NB4 (cell line): ENCODE results near the gene SEMA5A.

Experiments used
- DNase-seq: peaks from one replicate; pipeline ENCODE4 v3.0.0; 2010; ENCODE audit warnings: low read depth
- H3K4me3 ChIP-seq: one replicate; pipeline ENCODE4 v1.5.1; 2011; ENCODE audit warnings: mild to moderate bottlenecking, low read depth, low read length, moderate library complexity
- MYC ChIP-seq: IDR thresholded peaks from 2 replicates; pipeline ENCODE4 v1.6.1; 2011; ENCODE audit warnings: low read depth, low read length
- POLR2A ChIP-seq: IDR thresholded peaks from 2 replicates; pipeline ENCODE4 v1.6.1; 2011; ENCODE audit warnings: mild to moderate bottlenecking; ENCODE audit not compliant: insufficient read length; ENCODE audit errors: extremely low read depth
- TF ChIP-seq, protein P1 (sequence below): IDR thresholded peaks from one replicate; pipeline ENCODE4 v1.5.1; 2012; ENCODE audit warnings: low read depth, low read length
- TF ChIP-seq, protein P2 (sequence below): IDR thresholded peaks from 2 replicates; pipeline ENCODE4 v1.6.1; 2011; ENCODE audit warnings: low read depth, low read length

Gene SEMA5A

DNA sequence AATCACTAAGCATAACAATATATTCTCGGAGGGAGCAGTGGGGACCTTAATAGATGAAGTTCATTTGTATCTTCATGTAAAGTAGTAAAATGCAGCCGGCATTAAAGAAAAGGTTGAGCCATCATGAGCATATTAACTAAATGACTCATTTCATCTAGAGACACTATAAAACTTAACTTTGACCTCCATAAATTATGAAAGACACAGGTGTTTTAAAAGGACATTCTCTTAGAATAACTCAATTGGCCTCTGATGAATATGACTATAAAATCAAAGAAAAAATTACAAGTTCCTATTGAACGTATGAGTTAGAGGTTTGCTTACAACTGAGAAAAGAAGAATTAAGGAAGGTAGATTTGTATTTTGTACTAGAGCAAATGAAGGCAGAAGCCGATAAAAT, 220.3 kb downstream of the SEMA5A start:
- no peak for DNase-seq
- TF ChIP-seq POLR2A, result no peak
- TF ChIP-seq, protein P1, sequence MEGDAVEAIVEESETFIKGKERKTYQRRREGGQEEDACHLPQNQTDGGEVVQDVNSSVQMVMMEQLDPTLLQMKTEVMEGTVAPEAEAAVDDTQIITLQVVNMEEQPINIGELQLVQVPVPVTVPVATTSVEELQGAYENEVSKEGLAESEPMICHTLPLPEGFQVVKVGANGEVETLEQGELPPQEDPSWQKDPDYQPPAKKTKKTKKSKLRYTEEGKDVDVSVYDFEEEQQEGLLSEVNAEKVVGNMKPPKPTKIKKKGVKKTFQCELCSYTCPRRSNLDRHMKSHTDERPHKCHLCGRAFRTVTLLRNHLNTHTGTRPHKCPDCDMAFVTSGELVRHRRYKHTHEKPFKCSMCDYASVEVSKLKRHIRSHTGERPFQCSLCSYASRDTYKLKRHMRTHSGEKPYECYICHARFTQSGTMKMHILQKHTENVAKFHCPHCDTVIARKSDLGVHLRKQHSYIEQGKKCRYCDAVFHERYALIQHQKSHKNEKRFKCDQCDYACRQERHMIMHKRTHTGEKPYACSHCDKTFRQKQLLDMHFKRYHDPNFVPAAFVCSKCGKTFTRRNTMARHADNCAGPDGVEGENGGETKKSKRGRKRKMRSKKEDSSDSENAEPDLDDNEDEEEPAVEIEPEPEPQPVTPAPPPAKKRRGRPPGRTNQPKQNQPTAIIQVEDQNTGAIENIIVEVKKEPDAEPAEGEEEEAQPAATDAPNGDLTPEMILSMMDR, result no peak
- TF ChIP-seq, protein P2, sequence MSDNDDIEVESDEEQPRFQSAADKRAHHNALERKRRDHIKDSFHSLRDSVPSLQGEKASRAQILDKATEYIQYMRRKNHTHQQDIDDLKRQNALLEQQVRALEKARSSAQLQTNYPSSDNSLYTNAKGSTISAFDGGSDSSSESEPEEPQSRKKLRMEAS, result no peak
- no peak for TF ChIP-seq MYC
- H3K4me3 ChIP-seq, result no peak overlapping the region

DNA sequence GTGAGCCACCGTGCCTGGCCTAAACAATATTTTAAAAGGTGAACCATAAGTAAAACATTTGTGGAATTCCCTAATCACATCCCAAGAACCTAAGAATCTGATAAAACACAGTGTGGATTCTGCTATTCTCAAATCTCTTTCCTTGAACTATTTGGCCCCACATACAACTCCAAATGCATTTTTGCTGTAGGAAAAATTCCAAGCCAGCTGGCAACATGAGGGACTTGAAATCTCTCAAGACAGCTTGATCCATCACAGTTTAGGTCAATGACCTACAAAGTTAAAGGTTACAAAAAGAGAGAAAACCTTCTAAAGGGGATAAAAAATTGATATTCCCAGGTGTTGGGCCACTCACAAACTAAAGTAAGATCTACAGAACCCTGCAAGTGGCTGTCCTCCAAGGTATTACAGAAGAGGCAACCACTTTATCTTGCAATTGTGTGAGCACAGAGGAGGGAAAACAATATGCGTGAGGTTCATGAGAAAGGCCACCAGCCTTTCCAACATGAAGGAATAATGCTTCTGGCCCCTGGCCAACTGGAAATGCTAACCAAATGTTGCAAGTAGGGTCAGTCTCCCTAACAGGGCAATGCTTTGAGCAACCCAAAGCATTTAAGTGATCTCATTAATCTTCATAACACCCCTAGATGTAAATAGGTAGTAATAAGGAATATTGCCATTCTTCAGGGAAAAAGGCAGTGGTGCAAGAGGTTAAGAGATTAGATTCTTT, 221.4 kb downstream of the SEMA5A start:
- TF ChIP-seq, protein P1, result no peak
- TF ChIP-seq, protein P2, result no peak
- TF ChIP-seq MYC (no peak), POLR2A (no peak)
- H3K4me3 ChIP-seq, result no peak overlapping the region
- no peak for DNase-seq

DNA sequence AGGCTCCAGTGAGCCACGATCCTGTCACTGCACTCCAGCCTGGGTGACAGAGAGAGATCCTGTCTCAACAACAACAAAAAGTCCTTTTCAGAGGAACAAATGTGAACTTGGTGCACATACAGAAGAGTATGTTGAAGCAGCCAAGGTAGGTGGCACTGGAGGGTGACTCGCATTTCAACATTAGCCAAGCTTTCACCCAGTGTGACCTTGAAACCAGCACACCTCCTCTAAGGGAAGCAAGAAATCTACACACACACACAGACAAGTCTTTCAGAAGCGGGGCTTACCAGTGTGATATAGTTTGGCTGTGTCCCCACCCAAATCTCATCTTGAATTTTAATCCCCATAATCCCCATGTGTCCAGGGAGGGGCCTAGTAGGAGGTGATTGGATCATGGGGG, 225.2 kb downstream of the SEMA5A start:
- TF ChIP-seq, protein P1, result no peak
- no peak for TF ChIP-seq POLR2A
- no peak for TF ChIP-seq MYC
- TF ChIP-seq, protein P2, result no peak
- DNase-seq, result no peak
- no peak overlapping the region for H3K4me3 ChIP-seq

DNA sequence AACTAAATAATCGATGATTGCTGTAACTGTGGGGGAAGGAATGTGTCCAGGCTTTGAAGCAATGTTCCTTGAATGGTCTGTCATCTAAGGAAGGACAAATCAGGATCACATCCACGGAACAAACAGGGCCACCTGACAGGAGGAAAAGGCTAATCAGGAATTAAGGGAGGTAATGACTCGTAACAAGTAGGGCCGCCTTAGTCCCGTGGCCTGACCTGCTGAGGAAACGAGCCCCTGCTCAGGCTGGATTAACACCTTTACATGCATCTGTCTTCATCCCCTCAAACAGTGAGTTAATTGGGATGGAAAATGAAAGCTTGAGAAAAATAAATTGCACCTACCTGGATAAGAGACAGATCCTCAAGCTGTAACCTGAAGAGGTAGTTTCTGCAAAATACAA, 227.8 kb downstream of the SEMA5A start:
- TF ChIP-seq POLR2A (no peak), MYC (no peak)
- TF ChIP-seq, protein P1, result no peak
- TF ChIP-seq, protein P2, result no peak
- H3K4me3 ChIP-seq, result no peak overlapping the region
- DNase-seq, result no peak

DNA sequence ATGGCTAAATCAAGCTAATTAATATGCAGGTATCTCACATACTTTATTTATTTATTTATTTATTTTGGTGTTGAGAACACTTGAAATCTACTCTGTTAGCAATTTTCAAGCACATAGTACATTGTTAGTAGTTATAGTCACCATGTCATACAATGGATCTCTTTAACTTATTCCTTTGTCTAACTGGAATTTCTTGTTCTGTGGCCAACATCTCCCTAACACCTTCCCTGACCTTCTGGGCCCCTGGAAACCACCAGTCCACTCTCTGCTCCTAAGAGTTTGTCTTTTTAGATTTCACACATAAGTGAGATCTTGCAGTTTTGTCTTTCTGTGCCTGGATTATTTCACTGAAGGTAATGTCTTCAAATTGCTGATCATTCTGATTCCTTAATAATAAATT, 229.1 kb downstream of the SEMA5A start:
- TF ChIP-seq, protein P1, result no peak
- TF ChIP-seq, protein P2, result no peak
- no peak for TF ChIP-seq POLR2A
- no peak for TF ChIP-seq MYC
- H3K4me3 ChIP-seq, result no peak overlapping the region
- no peak for DNase-seq
